ENCODE data around the gene NCBP3. TPM values are rescaled to one million over a fixed set of nuclear protein-coding genes. Genes with fewer than 3 reads are reported as not detected.

NCBP3 gene
- total and polyA plus RNA-seq, 2 of the 4 experiments (the other 2 are of a cell fraction), result 10.8 to 13.5 TPM

- Histone ChIP-seq H3K4me2 (ENCODE audit: low read depth, low read length) (peak overlapping the region; percentile 36), H3K9ac (ENCODE audit: low read depth, low read length) (peak overlapping the region; percentile 7; the same call in 1 of the 2 replicates), H3K27ac (ENCODE audit: insufficient read depth, low read length) (peak overlapping the region; percentile 40), H3K56ac (ENCODE audit: extremely low read depth, insufficient read depth, low read length) (no peak overlapping the region), H2BK15ac (ENCODE audit: low read depth, low read length) (peak overlapping the region; percentile 100; the same call in 2 of the 3 replicates), H2AK5ac (ENCODE audit: low read depth, low read length) (peak overlapping the region; percentile 100), H4K91ac (ENCODE audit: insufficient read depth, low read depth, low read length) (peak overlapping the region; percentile 91), H3K4me3 (ENCODE audit: insufficient read depth, low read depth, low read length) (no peak overlapping the region), H3K18ac (ENCODE audit: low read depth, low read length) (peak overlapping the region; percentile 59), H3K9me1 (ENCODE audit: insufficient read depth, low read length) (peaks cover 28% of the 10 kb centered on the region), H4K20me1 (ENCODE audit: insufficient read depth, low read length) (peaks cover 6% of the 10 kb centered on the region; the same call in 1 of the 2 replicates), H2AFZ (replicated peaks; ENCODE audit: low read length, poor library complexity) (peak overlapping the region; percentile 87), H3K4me1 (ENCODE audit: control insufficient read depth, insufficient read depth, low read length) (peaks cover 50% of the 10 kb centered on the region), H4K5ac (ENCODE audit: low read depth, low read length) (peak overlapping the region; percentile 65), H2BK20ac (ENCODE audit: low read depth, low read length) (peak overlapping the region; percentile 8), H2AK9ac (replicated peaks; ENCODE audit: low read depth, low read length, poor library complexity) (peak overlapping the region; percentile 99), H3K36me3 (ENCODE audit: control insufficient read depth, insufficient read depth, low read length) (no peaks in the 10 kb centered on the region), H4K8ac (ENCODE audit: low read depth in 2 of 2, low read length in 2 of 2) (peak overlapping the region; percentile 73 to 100), H3K9me3 (ENCODE audit: control insufficient read depth, insufficient read depth, low read length) (no peaks in the 10 kb centered on the region), H3K79me1 (ENCODE audit: low read depth in 1 of 2, low read length in 2 of 2) (peaks cover 14 to 56% of the 10 kb centered on the region in 2 experiments; a peak in 3 of 4 replicates), H3K4ac (ENCODE audit: low read depth, low read length) (peak overlapping the region; percentile 87), H2BK5ac (ENCODE audit: low read depth, low read length, poor library complexity, severe bottlenecking) (peak overlapping the region; percentile 97), H3K14ac (replicated peaks; ENCODE audit: low read depth, low read length) (peak overlapping the region; percentile 59; the same call in 1 of the 2 replicates), H2BK120ac (ENCODE audit: low read depth, low read length) (peak overlapping the region; percentile 85), H3K27me3 (ENCODE audit: control insufficient read depth, insufficient read depth, low read length) (no peaks in the 10 kb centered on the region), H3K23ac (ENCODE audit: low read depth, low read length) (peak overlapping the region; percentile 39; the same call in 1 of the 2 replicates)
- WGBS, 2 experiments (ENCODE audit: extremely low coverage in 2 of 2, insufficient read length in 1 of 2), result 51% methylated on average over 12 of the region's 22 CpGs; no CpG with 5 or more reads in 1 of the 2 experiments
- ATAC-seq (ENCODE audit: low read depth) (peak; percentile 7), DNase-seq (peak; percentile 91)
- ChIA-PET CTCF (interaction anchor here (0.6 to 1.7 kb wide), 3 partner anchors 17 to 153 kb away, joined by 5 to 7 read pairs (median 5); partner anchors contain the start of gene NCBP3), POLR2A (ENCODE audit: unreplicated experiment) (no interaction called here)
- in situ Hi-C loops (cut with MboI; ENCODE audit: low sequenced_read_pairs), result no loop called here
- intact Hi-C loops (cut with micrococcal nuclease), result no loop called here
- no TSS peak for BruUV-seq (replicated peaks)
- dilution Hi-C loops (cut with HindIII; ENCODE audit: low sequenced_read_pairs, unreplicated experiment), result no loop called here
- TF ChIP-seq MAFK (IDR thresholded peaks at IDR 0.05; ENCODE audit: low read depth, low read length) (peak; percentile 87), CTCF (conservative IDR thresholded peaks at IDR 0.05; ENCODE audit: low read depth, low read length) (no peak), POLR2A (IDR thresholded peaks at IDR 0.05; ENCODE audit: low read depth, low read length) (peak; percentile 64), USF2 (IDR thresholded peaks at IDR 0.05; ENCODE audit: low read depth, low read length) (no peak), CHD1 (IDR thresholded peaks at IDR 0.05; ENCODE audit: low read depth, low read length) (no peak), CEBPB (IDR thresholded peaks at IDR 0.05; ENCODE audit: low read depth, low read length) (no peak), RFX5 (IDR thresholded peaks at IDR 0.05; ENCODE audit: low read depth, low read length) (no peak), NFE2L2 (IDR thresholded peaks at IDR 0.05; ENCODE audit: low read depth, low read length) (peak; percentile 95), SMC3 (IDR thresholded peaks at IDR 0.05; ENCODE audit: low read depth, low read length) (no peak), RAD21 (IDR thresholded peaks at IDR 0.05; ENCODE audit: low read length) (no peak), MAZ (IDR thresholded peaks at IDR 0.05; ENCODE audit: borderline replicate concordance, low read depth, low read length) (peak; percentile 98), RCOR1 (IDR thresholded peaks at IDR 0.05; ENCODE audit: insufficient replicate concordance, low read length) (peak; percentile 53), MXI1 (IDR thresholded peaks at IDR 0.05; ENCODE audit: borderline replicate concordance, low read depth, low read length) (peak; percentile 33; the same call in 1 of the 2 replicates), BHLHE40 (IDR thresholded peaks at IDR 0.05; ENCODE audit: low read depth, low read length) (peak; percentile 78), FOS (IDR thresholded peaks at IDR 0.05; ENCODE audit: low read depth, low read length) (peak; percentile 95)
These were observed 44.2 kb upstream of the NCBP3 start for GRCh38 chr17:3890082-3890877.

All from IMR-90 (cell line).